ENCODE results near the gene TAF1D.
"Not testable (repeated sequence)": the region's sequence is repeated elsewhere in the genome, so short reads cannot be mapped to it uniquely, and the experiment has no call there.

Gene TAF1D, protein sequence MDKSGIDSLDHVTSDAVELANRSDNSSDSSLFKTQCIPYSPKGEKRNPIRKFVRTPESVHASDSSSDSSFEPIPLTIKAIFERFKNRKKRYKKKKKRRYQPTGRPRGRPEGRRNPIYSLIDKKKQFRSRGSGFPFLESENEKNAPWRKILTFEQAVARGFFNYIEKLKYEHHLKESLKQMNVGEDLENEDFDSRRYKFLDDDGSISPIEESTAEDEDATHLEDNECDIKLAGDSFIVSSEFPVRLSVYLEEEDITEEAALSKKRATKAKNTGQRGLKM

DNA sequence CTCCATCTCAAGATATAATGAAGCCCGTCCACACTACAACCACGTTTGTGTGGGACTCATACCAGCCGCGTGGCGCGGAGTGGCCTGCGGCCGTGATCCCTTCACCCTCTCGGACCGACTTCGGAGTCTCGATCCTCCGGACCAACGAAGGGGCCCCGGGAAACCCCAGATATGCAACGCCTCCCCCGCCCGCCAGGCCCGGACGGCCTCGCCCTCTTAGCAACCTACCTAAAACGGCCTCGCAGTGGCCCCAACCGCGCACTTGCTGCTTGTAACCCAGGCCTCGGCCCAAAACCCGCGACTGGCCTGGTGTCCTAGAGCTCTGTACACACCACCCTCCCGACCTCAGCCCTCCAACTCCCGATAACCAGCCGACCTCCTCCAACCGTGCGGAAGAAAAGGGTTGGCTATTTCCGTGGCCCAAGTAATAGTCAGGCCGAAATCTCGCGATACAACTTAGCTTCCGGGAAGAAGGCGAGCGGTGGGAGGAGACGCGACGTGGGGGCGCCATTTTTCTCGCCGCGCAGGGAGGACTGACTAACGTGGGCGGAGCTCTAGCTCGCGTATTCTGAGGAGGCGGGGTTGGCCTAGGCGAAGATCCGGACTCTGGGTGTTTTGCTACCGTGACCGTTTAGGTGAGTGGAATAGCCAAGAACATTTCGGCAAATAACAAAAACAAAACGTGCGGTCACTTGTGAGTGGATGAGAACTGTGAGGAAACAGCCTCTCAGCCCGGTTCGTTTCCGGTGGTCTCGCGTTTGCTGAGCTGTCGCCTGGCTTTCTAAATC, at the start of gene TAF1D, which contains the start of gene C11orf54:
Gene TAF1D, minus strand, starts transcription at position 402 of the 788 bp plus-strand sequence. CDS start 2,191 bp downstream, outside the sequence.
Gene C11orf54, plus strand, starts transcription at position 579 of the 788 bp plus-strand sequence. CDS start 5,722 bp downstream, outside the sequence.
- peak; percentile 98 for DNase-seq (ENCODE audit: low read depth, low spot score)

DNA sequence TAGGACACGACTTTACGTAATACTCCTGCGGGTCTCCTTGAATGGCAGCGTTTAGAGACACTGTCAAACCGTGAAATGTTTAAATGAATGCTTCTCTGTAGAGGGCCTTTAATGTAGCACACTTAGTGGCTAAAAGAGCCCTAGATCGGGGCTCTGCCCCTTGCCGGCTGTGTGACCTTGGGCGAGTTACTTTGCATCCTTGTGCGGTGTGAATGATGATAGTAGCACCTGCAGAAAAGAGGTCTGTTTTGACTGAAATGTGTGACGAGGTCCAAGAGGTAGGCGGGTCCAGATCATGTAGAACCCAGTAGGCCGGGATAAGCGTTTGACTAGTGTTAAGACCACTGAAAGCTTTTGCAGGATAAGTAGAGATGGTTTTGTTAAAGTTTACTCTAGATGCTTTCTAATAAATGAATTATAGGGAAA, 43.7 kb upstream of the TAF1D start:
- DNase-seq (ENCODE audit: low read depth, low spot score), result no peak

DNA sequence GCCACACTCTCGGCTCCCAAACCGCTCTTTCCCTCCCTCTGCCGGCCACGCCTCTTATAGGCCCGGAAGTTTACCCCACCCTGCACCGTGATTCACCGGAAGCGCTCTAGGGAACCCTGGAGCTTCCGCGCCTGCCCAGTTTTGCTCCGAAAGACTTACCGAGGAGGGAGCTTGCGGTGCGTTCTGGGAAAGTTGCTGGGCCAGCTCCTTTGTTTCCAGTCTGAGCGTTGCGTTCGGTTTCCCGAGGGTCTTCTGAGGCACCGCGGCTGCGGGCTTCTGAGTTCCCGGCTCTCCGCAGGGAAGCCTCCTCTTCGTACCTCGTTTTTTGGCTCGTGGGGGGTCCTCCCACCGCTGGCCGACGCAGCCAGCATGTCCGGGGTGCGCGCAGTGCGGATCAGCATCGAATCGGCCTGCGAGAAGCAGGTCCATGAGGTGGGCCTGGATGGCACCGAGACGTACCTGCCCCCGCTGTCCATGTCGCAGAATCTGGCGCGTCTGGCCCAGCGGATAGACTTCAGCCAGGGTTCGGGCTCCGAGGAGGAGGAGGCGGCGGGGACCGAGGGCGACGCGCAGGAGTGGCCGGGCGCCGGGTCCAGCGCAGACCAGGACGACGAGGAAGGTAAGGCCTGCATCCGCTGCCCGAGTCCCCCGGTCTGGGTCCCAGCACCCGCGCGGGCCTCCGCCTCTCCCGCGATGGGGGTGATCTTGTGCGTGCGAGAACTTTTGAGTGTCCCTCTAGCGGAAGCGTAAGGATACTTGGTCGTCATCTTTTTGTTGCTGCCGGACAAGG, 43.0 kb upstream of the TAF1D start, which contains the start of gene MED17:
Gene MED17, plus strand, starts transcription at position 138 of the 790 bp plus-strand sequence. Its CDS starts 232 bp downstream, at position 370.
- DNase-seq (ENCODE audit: low read depth, low spot score), result peak; percentile 96

DNA sequence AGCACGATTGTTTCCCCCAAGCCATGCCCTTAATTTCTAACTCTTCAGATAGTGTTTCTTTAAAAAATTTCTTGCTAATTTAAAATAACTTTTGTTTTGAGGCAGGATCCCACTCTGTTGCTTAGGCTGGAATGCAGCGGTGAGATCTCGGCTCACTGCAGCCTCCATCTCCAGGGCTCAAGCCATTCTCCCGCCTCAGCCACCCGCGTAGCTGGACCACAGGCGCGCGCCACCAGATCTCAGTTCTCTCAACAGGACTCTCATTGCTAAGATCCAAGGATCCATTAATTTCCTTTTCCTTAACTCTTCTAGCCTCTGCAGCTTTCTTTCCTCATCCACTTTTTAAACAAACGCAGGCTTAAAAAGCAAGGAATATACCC, 42.5 kb upstream of the TAF1D start:
- DNase-seq (ENCODE audit: low read depth, low spot score), result no peak

DNA sequence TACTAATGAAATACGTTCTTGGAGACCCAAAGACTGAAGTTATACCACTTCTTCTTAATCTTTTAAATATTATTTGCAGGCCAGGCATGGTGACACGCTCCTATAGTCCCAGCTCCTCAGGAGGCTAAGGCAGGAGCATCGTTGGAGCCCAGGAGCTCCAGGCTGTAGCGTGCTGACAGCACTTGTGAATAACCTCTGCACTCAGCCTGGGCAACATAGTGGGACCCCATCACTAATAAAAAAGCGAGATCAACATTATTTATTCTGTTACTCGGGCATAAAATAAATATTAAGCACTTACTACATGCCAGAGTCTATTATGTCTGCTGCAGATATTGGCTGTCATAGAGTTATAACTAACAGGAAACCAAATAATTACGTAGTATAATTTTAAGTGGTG, 42.1 kb upstream of the TAF1D start:
- DNase-seq (ENCODE audit: low read depth, low spot score), result no peak

DNA sequence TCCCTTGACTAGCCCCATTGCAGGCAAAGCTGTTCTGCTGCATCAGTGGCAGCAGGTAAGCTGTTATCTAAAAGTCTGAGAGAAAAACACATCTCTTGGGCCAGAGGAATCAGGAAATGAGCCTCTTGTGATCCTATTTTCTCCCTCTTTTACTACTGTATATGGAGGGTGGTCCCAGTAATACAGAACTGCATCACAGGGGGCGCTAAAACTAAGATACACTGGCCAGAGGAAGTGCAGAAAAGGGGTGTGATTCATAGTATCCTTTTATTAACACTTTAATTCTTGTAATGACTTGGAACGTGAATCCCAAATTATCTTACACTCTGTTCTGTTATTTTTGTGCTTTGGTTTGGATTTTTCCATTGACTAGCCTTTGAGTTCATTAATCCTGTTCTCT, 34.0 kb upstream of the TAF1D start:
- DNase-seq (ENCODE audit: low read depth, low spot score), result no peak

DNA sequence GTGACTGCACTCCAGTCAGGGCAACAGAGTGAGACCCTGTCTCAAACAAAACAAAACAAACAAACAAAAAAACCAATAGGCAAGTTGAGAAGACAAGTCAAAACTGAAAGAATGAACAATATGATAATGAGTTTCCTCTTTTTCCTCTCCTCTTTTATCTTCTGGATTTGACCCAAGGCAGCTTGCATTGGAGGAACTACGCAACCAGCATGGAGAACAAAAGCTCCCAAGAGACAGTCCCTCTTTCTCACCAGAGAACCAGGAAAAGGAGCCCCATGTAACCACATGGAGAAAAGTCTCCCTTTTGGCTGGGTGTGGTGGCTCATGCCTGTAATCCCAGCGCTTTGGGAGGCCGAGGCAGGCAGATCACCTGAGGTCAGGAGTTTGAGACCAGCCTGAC, 33.3 kb upstream of the TAF1D start:
- not testable (repeated sequence) for DNase-seq (ENCODE audit: low read depth, low spot score)

DNA sequence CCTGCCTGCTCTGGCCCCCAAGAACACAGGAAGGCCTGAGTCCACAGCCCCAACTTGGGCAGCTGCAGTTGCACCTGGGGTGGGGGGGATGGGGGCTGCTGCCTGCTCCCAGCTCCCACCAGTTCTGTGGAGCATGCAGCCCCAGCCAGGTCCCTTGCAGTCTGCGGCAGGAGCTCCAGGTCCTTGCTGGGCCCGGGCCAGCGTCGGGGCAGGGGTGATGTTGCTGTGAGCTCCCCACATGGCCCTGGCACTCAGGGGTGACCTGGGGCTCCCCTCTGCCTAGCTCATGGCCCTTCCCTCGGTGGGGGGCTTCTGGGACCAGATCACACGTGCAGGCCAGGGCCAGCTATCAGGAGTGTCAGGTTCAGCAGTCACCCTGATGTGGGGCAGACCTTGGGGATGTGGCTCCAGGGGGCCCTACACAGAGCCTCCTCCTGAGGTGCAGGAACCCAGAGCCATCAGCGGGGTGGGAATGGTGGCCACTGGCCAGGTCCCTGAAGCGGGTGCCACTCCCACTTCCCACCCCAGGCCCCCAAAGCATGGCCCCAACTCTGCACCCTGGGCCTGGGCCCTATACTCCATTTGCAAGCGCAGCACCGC, 32.4 kb upstream of the TAF1D start:
- DNase-seq (ENCODE audit: low read depth, low spot score), result no peak

DNA sequence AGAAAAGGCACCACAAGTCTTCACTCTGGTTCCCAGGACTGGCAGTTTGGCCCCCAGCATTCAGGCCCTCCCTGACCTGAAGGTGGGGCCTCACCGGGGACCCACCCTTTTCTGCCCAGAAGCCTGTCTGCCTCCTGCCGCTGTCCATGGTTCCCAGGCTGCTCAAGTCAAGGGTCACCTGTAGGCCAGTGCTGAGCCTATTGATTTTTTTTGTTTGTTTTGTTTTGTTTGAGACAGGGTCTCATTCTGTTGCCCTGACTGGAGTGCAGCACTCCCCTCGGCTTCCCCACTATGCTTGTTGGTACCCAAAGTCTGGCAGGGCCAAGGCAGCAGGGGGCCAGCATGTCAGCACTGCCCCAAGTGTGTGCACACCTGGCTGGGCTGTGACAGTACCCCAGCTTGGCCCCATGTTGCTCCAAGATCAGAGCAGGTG, 31.8 kb upstream of the TAF1D start:
- peak; percentile 10 for DNase-seq (ENCODE audit: low read depth, low spot score)

DNA sequence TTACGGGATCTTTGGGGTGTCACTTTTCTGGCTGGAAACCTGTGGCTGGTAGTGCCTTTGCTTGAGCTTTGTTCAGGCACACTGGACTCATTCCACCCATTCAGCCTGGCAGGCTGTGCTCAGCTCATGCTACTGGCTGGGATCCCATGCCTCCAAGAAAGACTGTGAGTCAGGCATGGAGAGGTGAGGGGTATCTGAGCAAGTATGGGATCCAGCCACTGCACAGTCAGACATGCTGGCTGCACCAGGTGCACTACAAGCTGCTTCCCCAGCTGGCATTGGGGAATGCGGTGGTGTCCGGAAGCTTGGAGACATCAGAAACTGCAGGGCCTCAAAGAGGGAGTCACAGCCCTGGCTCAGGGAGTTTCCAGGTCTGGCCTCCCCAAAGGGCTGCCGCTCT, 30.8 kb upstream of the TAF1D start:
- DNase-seq (ENCODE audit: low read depth, low spot score), result no peak

DNA sequence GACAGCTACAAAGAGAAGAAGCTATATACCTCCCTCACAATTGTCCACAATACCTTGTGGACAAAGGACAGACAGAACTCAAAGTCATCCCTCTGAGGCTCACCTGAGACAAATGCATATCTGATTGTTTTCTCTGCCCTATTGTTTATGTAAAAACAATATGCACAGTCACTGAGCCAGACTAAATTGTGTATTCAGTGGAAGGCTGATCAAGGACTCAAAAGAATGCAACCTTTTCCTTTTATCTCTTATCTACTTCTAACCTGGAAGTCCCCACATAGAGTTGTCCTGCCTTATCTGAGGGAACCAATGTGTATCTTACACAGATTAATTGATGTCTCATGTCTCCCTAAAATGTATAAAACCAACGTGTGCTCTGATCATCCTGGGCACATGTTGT, 28.9 kb upstream of the TAF1D start:
- peak; percentile 10 for DNase-seq (ENCODE audit: low read depth, low spot score)

DNA sequence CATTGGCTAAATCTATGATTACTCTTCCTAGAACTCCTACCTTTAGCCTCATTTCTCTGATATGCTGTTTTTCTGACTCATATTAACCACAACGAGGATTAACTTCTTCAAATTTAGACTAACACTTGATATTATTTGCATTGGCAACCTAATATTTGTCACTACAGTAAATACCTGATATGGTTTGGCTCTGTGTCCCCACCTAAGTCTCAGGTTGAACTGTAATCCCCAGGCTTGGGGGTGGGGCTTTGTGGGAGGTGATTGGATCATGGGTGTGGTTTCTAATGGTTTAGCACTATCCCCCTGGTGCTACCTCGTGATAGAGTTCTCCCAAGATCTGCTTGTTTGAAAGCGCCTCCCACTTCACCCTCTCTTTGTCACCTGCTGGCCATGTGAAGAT, 25.7 kb upstream of the TAF1D start:
- no peak for DNase-seq (ENCODE audit: low read depth, low spot score)

DNA sequence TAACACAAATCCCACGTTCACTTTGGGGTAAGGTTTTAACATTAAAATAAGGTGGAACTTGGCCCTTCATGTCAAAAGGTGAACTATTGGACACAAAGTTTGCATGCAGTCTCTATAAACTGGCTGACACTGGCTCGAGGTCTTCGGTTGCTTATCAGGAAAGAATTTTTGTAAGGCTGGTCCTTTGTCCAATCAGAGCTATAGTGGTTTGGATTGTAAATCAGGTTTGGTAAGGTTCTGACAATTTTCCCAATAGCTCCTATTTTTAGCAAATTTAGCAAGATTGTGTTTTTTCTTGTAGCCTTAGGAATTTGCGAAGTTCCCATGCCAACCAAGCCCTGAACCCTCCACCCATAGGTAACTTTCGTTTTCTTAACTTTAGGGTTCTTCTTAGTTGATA, 25.2 kb upstream of the TAF1D start:
- DNase-seq (ENCODE audit: low read depth, low spot score), result no peak

DNA sequence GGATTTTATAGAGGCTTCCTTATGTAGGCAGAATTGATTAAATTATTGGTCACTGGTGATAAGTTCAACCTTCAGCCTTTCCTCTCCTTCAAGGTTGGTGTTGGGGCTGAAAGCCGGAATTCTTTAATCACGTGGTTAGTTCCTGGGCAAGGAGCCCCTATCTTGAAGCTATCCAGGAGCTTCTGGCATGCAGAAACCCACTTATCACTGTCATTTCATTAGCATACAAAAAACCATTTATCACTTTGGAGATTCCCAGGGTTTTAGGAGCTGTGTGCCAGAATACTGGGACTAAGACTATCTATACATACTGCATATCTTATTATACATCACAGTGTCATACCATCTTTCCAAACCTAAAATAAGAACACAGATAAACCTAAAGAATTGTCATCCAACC, 24.3 kb upstream of the TAF1D start:
- DNase-seq (ENCODE audit: low read depth, low spot score), result no peak

DNA sequence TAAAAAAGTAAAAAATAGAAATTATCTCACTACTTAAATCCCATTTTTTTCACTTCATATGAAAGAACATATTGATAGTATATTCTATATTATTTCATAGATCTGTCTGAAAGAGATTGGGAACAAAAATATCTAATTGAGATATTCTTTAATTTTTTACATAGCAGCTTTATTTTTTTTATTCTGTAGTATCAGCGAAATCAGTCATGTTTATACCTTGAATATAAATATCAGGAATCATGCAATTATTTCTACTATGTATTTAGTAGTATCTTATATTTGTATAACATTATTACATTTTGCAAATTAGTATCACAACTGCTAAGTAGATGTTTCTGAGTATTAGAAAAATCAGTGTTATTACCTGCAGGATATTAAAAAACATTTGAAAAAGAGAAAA, 20.6 kb upstream of the TAF1D start:
- DNase-seq (ENCODE audit: low read depth, low spot score), result no peak

DNA sequence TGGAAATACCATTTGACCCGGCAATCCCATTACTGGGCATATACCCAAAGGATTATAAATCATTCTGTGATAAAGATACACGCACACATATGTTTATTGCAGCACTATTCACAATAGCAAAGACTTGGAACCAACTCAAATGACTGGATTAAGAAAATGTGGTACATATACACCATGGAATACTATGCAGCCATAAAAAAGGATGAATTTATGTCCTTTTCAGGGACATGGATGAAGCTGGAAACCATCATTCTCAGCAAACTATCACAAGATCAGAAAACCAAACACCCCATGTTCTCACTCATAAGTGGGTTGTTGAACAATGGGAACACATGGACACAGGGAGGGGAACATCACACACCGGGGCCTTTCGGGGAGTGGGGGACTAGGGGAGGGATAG, 17.8 kb upstream of the TAF1D start:
- not testable (repeated sequence) for DNase-seq (ENCODE audit: low read depth, low spot score)

DNA sequence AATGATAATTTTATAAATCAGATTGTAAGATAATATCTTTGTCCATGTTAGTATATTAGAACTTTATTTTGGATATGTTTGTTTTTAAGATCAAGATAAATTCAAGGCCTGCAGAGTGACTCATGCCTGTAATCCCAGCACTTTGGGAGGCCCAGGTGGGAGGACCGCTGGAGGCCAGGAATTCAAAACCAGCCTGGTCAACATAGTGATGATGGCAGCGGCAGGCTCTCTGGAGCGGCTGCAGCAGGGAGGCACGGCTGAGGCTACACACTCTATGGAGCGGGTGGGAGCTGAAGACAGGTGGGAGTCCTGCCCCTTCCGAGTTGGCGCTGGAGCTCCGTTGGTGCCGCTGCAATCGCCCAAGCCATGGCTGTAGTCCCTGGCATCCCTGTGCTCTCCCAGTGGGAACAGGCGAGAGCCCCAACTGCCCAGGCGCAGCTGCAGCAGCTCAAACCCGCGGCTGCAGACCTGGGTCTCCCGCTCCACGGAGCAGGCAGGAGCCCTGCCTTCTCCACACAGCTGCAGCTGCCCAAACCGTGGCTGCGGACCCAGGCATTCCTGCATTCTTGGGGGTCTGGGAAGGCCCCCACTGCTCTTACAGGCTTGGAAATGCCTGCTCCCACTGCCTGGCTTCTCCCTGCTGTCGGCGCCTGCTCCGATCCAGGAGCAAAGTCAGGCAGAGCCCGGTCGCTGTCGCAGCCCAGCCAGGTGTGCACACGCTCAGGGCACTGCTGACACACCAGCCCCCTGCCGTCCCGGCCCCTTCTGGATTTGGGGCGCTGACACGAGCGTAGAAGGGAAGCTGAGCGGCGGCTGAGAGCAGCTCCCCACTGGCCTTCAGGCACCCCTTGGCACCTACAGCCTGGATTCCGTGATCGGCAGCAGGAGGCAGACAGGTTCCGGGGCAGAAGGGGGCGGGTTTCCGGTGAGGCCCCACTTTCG, 16.9 kb upstream of the TAF1D start:
- no peak for DNase-seq (ENCODE audit: low read depth, low spot score)

DNA sequence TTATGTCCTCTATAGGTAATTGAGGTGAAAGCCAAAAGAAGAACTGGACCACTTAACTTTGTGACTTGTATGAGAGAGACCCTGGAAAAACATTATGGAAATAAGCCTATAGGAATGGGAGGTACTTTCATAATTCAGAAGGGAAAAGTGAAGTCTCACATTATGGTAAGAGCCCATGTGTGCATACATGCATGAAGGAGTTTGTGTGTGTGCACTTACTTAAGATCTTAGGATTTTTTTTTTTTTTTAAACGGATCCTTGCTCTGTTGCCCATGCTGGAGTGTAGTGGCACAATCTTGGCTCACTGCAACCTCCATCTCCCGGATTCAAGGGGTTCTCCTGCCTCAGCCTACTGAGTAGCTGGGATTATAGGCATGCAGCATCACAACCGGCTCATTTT, 16.0 kb upstream of the TAF1D start:
- no peak for DNase-seq (ENCODE audit: low read depth, low spot score)

DNA sequence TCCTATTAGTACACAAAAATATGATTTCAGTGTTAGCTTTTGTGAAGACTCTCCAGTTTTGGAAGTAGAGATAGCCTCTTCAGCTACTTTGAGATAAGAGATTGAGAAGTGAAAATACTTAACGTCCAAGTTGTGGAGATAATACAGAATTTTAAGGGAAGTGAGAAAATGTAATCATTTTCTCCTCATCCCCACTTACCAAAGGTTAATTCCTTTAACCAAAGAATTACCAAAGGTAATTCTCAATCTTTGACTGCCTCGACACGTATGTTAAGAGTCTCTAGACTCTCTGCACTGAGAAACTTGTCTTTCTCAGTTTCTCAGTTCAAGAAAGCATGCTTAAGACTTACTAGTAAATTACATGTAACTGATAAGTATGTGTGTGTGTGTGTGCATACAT, 15.5 kb upstream of the TAF1D start:
- DNase-seq (ENCODE audit: low read depth, low spot score), result no peak

DNA sequence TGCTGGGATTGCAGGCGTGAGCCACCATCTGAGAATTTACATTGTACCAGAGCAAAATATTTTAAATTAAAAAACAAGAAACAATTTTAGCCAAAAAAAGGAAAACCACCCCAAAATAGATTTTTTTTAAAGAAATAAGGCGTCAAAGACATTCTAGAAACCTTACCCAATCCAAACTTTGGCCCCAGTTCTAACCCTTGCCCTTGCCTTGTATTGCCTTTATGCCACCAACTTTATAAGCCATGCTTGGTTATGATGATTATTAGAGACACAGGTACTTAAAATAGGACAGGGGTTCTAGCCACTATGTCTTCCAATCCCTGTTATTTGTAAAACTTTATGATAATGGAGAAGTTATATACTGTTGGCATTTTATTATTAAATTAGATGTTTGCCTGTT, 11.9 kb upstream of the TAF1D start:
- DNase-seq (ENCODE audit: low read depth, low spot score), result no peak

DNA sequence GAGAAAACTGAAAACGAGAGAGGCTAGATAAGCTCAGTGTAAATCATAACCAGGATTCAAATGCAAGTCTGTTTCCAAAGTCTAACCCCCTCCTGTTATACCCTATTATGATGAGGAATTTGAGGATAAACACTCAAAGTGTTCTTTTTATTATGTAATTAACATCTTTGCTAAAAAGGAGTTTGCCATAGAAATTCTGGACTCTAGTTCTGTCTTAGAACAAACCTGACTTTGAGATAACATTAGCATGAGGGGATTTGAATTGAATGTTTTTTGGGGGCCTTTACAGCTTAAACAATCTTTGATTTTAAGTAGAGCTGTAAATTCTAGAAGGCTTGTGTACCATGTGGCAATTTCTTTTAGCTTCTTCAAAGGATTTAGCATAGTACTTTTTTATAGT, 9.7 kb upstream of the TAF1D start:
- DNase-seq (ENCODE audit: low read depth, low spot score), result no peak
